Gastrocnemius medialis (tissue), 4 donors: Measurements from ENCODE around the gene RACGAP1.

Source experiments
- CTCF ChIP-seq, 5 experiments: fragments of 450-650 bp in 3 of 5; fragments of 200-600 bp in 2 of 5; sonication (generic) in 2 of 5; IDR thresholded peaks in 4 of 5; conservative IDR thresholded peaks in 1 of 5; 1 replicate in 4 of 5; 2 replicates in 1 of 5; pipeline ENCODE4 v1.5.1; 2016 to 2019; ENCODE audit warnings: antibody characterized with exemption in 5 of 5, mild to moderate bottlenecking in 3 of 5, moderate library complexity in 3 of 5
- POLR2A ChIP-seq, 2 donors: fragments of 450-650 bp; IDR thresholded peaks; one replicate each; pipeline ENCODE4 v1.6.1; 2017; ENCODE audit warnings: antibody characterized with exemption in 2 of 2, mild to moderate bottlenecking in 2 of 2, moderate library complexity in 2 of 2

DNA sequence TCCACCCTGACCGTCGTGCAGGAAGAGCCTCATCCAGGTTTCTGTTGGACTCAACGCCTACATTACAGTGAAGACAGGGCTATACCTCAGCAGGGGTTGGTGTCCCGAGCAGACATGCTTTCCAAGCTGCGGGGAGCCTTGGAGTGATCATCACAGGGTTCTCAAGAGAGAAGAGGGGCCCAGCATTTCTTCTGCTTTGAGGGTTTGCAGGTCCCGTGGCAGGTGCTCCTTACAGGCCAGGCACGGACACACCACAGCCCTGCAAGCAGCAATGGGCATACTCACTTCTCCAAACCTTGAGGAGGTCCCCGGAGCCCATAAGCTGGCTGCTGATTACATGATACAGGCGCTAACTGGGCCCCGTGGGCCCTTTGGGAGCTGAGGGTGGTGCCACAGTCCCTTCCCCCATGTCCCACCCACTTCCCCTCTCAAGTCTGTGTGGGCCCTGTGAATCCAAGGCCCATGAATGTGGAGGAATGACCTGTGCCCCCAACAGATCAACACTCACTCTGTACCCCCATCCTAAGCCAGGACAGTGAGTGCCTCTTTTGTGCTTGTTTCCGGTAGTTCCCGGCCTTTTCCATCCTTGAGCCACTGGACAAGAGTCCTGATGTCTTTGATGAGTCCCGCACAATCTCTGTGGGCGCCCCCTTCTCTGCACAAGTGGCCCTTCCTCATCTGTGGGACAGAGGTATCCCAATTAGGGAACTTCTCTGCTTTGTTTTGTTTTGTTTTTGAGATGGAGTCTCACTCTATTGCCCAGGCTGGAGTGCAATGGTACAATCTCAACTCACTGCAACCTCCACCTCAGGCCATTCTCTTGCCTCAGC lies 73.7 kb downstream of the RACGAP1 start:
- TF ChIP-seq POLR2A (IDR thresholded peaks at IDR 0.05) (no peak), CTCF (IDR thresholded peaks at IDR 0.05 in 4 of 5, conservative IDR thresholded peaks at IDR 0.05 in 1 of 5) (no peak)
